CD4-positive, alpha-beta T cell treated with Interleukin-17A for 1 hour (primary cell): ENCODE results near the gene EIF5A.
A peak's percentile ranks its signal among the peaks of the same experiment; 100 is the strongest.

Experiments used
- DNase-seq: peaks from one replicate; pipeline ENCODE4 v3.0.0-alpha.2; 2020

The EIF5A gene

DNA sequence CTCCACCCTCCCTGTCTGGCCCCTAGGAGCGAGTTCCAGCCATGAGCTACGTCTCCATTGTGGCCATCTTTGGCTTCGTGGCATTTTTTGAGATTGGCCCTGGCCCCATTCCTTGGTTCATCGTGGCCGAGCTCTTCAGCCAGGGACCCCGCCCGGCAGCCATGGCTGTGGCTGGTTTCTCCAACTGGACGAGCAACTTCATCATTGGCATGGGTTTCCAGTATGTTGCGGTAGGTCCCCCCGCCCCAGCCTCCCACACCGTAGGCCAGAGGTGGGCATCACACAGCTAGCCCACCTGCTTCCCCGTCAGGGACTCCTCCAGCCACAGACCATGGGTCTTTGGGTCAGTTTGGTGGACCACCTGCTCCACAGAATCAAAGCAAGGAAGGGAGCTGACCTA is 21.7 kb upstream of the EIF5A start:
- DNase-seq = no peak

DNA sequence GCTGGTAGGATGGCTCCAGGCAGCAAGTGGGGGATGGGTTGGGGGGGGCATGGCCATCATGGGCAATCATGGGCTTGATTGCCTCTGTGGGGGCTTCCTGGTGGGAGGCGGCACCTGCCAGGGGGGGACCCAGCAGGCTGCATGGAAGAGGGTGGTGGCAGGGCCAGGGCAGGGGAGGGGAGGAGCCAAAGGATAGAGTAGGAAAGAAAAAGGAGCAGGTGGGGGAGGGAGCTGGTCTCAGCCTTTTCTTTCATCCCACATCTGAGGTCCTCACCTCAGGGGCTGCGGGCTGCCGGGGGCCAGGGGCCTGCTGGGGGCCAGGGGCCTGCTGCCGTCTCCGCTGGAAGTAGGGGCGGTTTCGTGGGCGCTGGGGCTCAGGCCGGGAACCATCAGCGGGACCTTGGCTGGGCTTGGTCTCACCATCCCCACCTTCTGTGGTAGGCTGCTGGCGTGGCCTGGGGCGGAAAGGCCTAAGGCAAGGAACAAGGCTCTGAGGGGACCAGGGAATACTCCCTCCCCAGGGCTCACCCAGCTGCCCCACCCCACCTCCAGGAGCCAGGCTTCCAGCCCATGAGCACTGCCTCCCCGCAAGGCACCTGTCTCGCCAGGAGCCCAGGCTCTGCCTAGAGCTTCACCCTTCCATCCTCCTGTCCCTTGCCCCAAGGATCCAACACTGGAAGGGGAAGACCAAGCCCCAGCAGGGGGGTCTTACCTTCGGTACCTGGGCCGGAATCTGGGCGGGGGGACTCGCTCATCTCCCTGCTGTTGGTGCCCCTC is 18.0 kb upstream of the EIF5A start:
- DNase-seq = no peak

DNA sequence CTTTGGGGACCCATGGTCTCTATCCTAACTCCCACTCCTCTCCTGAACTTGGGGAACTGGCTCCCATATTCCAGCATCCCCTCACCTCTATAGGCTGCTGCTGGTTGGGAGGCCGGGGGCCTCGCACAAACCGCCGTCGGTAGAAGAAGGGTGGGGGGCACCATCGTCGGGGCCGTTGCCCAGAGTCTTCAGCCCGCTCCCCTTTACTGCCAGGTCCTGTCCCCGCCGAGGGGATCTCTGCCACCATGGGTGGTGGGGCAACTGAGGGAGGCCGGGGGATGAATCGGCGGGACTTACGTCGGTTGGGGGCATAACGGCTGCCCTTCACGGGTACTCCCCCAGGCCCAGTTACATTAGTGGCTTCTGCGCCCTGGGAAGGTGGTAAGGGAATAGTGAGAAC is 17.3 kb upstream of the EIF5A start:
- DNase-seq = no peak

DNA sequence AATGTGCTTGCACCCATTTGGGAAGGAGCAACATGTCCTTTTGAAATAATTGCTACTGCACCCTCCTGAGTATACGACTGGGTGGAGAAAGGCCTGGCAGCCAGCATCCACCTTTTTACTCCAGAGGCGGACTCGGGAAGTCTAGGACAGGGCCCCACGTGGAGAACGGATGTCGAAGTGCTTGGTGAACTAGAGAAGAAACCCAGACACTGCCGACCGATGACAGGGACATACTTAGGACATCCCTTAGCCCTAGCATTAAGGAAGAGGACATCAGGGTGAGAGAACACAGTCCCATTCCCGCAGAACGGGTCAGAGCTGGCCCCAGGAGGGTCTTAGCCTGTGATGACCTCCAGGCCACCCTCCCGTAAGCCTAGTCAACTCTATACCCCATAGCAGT is 16.7 kb upstream of the EIF5A start:
- no peak for DNase-seq

DNA sequence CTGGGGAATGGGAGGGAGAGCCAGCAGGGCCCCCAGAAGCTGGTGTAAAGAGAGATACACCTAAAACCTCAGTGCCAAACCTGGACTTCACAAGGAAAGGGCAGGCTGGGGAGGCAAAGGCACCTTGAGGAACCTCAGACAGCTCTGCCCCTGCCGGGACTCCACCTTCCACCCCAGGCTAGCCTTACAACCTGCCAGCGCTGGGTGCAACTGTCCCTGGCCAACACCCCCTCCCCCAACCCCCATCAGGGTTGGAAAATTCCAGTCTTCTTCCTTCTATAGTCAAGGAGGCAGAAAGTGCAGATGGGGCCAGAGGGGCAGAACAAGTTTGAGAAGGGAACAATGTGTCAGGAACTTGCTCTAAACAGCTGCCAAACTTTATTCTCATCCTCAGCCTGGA is 15.2 kb upstream of the EIF5A start:
- no peak for DNase-seq

DNA sequence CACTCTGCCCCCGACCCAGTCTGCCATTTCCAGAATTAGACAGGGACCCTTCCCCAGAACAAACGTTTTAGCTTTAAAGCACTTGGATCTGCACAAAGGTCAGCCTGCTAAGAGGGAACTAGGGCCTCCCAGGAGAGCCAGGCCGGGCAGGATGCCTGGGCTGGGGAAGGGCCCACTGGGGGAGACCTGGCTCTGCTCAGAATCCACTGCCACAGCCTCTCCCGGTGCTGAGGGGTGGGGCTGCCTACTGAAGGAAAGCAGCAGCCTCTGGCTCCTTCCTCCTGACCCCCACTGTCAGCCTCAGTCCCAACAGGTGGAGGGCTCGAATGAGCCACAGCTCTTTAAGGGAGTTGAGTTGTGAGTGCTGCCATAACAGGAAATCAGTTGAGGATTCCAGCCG is 14.7 kb upstream of the EIF5A start:
- no peak for DNase-seq

DNA sequence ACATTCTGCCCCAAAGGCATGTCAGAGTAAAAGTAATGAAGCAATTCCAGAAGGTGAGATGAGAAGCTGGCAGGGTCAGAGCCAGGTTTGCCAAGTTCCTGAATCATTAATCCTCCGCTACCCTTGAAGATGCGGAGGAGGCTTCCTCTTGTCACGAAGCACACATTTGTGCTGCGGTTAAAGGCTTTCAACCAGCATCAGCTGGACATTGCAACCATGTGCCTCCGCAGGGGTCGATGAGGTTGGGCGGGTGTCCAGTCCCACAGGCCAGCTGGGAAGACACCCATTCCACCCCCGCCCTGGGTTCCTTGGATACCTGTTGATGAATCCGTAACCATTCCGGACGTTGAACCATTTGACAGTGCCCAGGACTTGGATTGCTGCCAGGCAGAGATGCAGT is 14.3 kb upstream of the EIF5A start:
- no peak for DNase-seq

DNA sequence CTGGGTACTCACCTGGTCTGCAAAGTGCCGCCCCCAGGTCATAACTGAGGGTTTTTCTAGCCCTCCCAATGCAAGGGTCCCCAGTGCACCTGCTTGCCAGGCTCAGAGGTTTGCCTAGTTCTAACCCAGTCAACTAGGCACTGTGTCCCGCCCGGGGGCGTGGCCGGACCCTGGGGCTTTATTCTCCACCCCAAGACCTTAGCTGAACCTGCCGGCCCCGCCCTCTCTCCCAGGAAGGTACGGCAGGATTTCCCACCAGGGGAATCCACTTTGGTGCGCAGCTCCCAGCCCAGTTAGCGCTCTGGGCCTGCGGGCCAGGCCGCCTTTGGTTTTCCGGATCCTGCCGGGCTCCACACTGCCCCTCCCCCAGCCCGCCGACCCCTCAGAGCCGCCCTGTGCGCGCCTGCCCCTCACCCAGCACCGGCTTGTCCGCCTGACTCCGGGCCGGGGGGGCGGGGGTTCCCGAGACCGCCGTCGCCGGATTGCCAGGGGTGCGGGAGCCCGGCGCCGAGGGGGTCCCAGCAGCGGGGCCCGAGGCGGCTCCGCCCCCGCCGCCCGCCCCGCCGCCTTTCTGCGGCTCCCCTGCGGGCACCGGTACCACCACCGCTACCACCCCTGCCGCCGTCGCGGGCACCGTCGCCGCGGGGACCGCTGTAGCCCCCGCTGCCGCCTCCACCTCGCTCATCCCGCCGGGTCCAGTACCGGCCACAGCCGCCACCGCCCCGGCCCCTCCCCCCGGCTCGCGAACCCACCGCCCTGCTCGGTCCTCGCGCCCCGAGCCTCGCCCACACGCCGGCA is 13.4 kb upstream of the EIF5A start:
- peak; percentile 26 for DNase-seq

DNA sequence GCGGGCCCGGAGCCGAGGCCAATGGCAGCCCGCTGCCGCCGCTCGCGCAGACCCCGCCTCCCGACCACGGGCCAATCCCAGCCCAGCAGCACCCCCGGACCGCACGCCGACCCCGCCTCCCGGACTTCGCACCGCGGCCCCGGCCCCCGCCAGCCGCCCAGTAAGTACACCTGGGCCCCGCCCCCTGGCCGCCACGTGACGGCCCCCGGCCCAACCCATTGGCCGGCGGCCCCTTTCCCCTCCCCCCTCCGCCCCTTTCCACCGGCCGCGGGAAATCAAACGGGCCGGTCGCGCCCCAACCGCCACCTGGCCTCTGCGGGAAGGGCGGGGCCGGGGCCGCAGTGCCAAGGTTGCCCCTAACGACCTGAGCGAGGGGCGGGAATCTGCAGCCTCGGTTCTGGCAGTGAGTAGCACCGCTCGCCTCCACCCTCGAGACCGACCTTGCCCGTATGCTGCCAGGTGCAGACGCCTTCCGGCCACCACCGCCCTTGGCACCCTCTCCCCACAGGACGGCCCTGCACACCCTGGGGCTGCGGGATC is 12.7 kb upstream of the EIF5A start, which contains the start of gene YBX2:
Gene YBX2, minus strand, starts transcription at position 26 of the 540 bp plus-strand sequence. CDS start 139 bp downstream, outside the sequence.
- peak; percentile 84 for DNase-seq

GRCh38 chr17:7295230-7296180 is 11.9 kb upstream of the EIF5A start:
- peak; percentile 5 for DNase-seq

DNA sequence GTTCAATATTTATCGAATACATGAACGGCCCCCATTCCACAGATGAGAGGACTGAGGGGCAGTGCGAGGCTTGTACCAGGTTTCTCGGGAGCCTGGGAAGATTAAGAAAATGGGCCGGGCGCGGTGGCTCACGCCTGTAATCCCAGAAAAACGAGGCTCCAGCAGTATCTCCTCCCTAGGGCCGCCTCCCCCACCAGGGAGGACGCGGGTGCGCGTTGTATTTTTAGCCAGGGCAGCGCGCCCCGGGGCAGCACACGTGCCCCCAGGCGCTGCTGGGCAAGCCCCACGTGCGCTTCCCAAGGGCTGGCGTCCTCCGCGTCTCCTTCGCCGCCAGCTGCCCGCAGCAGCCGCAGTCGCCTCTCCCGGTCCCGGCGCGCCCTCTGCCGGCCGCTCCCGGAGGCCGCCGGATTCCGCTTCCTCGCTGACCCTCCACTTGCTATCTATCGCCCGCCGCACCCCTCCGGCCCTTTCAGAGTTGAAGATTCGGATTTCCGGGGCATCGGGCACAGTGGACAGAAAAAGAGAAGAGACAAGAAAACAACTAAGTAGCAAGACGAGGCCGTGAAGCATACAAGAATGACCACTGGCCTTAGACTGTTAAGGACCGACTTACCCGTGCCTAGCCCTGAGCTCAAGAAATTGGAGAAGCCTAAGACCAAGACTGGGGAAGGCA is 11.1 kb upstream of the EIF5A start:
- DNase-seq = peak; percentile 71

GRCh38 chr17:7304179-7304578 is 3.2 kb upstream of the EIF5A start:
- no peak for DNase-seq

DNA sequence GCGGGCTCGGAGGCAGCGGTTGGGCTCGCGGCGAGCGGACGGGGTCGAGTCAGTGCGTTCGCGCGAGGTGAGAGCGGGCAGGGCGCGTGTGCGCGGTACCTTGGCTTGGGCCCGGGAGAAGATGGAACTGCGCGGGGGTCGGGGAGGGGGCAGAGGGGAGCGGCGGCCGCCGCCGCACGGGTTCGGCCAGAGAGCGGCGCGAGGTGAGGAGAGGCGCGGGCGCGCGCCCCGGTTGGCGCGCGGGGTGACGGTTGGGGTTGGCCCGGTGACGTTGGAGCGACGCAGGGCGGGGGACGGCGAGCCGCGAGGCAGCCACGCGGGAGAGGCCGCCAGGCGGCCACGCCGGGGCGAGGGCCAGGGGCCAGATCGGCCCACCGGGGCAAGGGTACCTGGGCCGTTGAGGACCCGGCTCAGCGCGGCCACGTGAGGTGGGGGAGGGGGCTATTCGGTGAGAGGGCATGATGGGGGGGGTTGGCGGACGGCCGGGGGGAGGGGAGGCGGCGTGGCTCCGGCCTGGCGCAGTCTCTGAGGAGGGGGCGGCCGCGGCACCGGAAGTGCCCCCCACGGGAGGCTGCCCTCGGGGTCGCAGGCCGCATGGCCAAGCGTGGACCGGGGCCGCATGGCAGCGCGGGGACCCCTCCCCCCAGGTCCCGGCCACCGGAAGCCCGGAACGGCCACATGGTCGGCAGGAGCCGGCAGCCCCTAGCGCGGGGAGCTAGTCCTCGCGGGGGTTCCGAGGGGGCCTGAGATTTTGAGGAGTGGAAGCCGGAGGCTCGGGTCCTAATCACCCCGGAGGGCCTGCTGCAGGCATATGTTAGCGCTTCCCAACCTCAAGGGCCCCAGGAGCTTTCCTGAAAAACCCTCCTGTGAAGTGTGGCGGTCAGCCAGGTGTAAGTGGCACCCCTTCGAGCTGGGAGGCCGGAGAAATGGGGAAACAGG is 527 bp downstream of the EIF5A start:
- DNase-seq = no peak

DNA sequence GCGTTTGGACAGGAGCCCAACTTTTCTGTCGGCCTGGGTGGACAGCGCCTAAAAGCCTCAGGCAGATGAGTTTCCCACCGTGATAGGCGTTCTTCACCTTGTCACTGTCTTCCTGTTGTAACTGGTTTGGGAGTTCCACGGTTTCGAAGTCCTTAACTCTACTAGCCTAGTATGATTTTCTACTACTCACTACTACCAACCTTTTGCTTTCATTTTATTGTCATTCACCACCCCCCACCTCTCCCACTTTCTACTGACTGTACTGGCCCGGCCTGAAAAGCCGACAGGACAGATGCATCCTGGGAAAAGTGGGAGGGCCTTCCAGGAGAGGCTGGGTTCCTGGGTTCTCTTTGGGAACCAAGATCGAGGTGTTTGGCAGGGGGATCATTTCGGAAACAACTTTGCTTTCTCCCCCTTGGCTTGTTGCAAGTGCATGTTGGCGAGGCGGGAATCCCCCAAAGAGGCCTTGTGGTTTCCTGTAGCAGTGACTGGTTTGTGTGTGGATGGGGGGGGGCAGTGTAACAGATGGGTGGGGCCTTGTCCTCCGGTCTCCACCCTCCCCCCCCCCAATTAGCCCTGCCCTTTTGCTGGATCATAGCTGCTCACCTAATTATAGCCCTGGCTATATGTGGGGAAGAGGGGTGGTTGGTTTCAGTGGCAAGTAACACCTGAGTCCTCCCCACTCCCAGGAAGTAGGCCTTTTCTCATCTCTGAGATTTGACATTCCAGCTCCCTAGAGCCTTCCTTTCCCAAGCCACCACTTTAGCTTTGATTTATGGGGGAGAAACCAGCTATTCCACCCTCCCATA is 1.4 kb downstream of the EIF5A start:
- DNase-seq = peak; percentile 97

- no peak for DNase-seq
These were observed 2.2 kb downstream of the EIF5A start for GRCh38 chr17:7309628-7310027.

DNA sequence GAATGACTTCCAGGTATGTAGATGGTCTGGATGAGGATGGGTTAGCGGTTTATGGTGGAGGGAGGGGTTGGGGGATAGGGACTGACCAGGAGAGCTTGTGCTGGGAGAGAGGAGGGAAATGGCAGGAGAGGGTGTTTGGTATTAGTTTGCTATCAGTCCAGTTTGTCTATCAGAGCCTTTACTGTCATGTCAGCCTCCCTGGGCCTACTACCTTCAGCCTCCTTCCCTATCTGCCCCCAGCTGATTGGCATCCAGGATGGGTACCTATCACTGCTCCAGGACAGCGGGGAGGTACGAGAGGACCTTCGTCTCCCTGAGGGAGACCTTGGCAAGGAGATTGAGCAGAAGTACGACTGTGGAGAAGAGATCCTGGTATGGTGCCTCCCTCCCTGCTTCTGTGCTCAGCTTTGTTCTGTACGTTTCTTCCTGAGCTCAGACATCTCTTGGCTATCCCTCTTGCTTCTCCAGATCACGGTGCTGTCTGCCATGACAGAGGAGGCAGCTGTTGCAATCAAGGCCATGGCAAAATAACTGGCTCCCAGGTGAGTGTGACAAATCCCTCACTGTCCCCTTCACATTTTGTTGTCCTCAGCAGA is 3.8 kb downstream of the EIF5A start:
- no peak for DNase-seq

GRCh38 chr17:7312432-7313087 is 5.1 kb downstream of the EIF5A start:
- no peak for DNase-seq

- DNase-seq = peak; percentile 40
These were observed 5.9 kb downstream of the EIF5A start for GRCh38 chr17:7313088-7313889.
